Endothelial cell (in vitro differentiated cells): ENCODE data around the gene TDRD1. TPM values are rescaled to one million over a fixed set of nuclear protein-coding genes. Genes with fewer than 3 reads are reported as not detected.

Experiments used
- DNase-seq: peaks from one replicate; pipeline ENCODE4 v3.0.0; 2021; ENCODE audit warnings: low spot score
- H3K27ac Mint-ChIP-seq: one replicate; pipeline ENCODE4 v1.8.0; 2021; ENCODE audit warnings: mixed read lengths, inconsistent platforms; ENCODE audit not compliant: unreplicated experiment
- H3K27me3 Mint-ChIP-seq: one replicate; pipeline ENCODE4 v1.8.0; 2021; ENCODE audit warnings: mild to moderate bottlenecking, moderate library complexity, mixed read lengths, inconsistent platforms; ENCODE audit not compliant: unreplicated experiment
- H3K36me3 Mint-ChIP-seq: one replicate; pipeline ENCODE4 v1.8.0; 2021; ENCODE audit warnings: mild to moderate bottlenecking, low read depth, mixed read lengths, inconsistent platforms; ENCODE audit not compliant: unreplicated experiment
- H3K4me1 Mint-ChIP-seq: one replicate; pipeline ENCODE4 v1.8.0; 2021; ENCODE audit warnings: mild to moderate bottlenecking, mixed read lengths, inconsistent platforms; ENCODE audit not compliant: unreplicated experiment
- H3K4me3 Mint-ChIP-seq: one replicate; pipeline ENCODE4 v1.8.0; 2021; ENCODE audit warnings: mild to moderate bottlenecking, mixed read lengths, inconsistent platforms; ENCODE audit not compliant: unreplicated experiment
- H3K9me3 Mint-ChIP-seq: one replicate; pipeline ENCODE4 v1.8.0; 2021; ENCODE audit warnings: mixed read lengths, inconsistent platforms; ENCODE audit not compliant: unreplicated experiment
- total RNA-seq: library from RNA; stranded (reverse); fragmentation: NEBNext Ultra II Directional; extraction: Animal tissue kit (Norgen Biotek cat#: 25700); gene quantifications from one replicate; pipeline ENCODE4 v1.2.1, GENCODE V29; 2021; ENCODE audit not compliant: unreplicated experiment
- TF ChIP-seq, protein P1 (sequence below): fragments of 200-600 bp; sonication (generic); IDR thresholded peaks from one replicate; pipeline ENCODE4 v1.5.0; 2021; ENCODE audit warnings: antibody characterized with exemption; ENCODE audit not compliant: unreplicated experiment

TDRD1 gene
- total RNA-seq, 1 donor from 2014 or later = 0.18 TPM

DNA sequence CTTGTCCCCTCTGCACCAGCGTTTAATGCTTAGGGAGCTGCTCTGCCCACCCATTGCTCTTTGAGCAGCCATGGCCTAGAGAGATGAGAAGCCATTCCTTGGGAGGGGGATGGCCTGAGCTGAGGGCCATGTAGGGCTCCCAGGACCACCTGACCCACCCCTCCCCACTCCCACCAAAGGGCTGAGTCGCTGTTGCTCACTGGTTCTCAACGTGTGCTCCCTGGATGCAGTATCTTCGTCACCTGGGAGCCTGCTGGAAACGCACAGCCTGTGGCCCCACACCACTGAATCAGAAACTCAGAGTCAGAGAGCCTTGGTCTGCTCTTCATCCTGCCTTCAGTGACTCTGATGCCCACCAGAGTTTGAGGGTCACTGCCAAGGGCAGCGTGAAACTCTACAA is 96.9 kb downstream of the TDRD1 start:
- no peaks in the 10 kb centered on the region for H3K36me3 Mint-ChIP-seq
- H3K4me1 Mint-ChIP-seq = peaks cover 10% of the 10 kb centered on the region
- TF ChIP-seq, protein P1, sequence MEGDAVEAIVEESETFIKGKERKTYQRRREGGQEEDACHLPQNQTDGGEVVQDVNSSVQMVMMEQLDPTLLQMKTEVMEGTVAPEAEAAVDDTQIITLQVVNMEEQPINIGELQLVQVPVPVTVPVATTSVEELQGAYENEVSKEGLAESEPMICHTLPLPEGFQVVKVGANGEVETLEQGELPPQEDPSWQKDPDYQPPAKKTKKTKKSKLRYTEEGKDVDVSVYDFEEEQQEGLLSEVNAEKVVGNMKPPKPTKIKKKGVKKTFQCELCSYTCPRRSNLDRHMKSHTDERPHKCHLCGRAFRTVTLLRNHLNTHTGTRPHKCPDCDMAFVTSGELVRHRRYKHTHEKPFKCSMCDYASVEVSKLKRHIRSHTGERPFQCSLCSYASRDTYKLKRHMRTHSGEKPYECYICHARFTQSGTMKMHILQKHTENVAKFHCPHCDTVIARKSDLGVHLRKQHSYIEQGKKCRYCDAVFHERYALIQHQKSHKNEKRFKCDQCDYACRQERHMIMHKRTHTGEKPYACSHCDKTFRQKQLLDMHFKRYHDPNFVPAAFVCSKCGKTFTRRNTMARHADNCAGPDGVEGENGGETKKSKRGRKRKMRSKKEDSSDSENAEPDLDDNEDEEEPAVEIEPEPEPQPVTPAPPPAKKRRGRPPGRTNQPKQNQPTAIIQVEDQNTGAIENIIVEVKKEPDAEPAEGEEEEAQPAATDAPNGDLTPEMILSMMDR = no peak
- no peak overlapping the region for H3K4me3 Mint-ChIP-seq
- no peaks in the 10 kb centered on the region for H3K9me3 Mint-ChIP-seq
- H3K27ac Mint-ChIP-seq = no peak overlapping the region
- peaks cover 4% of the 10 kb centered on the region for H3K27me3 Mint-ChIP-seq
- DNase-seq = no peak

DNA sequence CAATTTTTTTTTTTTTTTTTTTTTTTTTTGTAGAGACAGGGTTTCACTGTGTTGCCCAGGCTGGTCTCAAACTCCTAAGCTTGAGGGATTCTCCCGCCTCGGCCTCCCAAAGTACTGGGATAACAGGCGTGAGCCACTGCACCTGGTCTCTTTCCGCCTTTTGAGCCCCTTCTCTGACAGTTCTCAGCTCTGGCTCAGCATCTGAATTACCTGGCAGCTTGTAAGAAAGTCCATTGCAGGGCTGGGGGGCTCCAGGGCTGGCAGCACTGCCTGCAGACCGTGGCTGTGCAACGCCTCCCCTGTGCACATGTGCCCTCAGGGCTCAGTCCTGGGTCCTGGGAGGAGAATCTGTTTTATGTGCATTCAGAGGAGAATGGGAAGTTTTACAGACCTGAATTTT is 97.5 kb downstream of the TDRD1 start:
- Mint-ChIP-seq H3K4me3 (no peak overlapping the region), H3K36me3 (no peaks in the 10 kb centered on the region), H3K27ac (no peak overlapping the region), H3K9me3 (no peaks in the 10 kb centered on the region), H3K4me1 (peaks cover 10% of the 10 kb centered on the region), H3K27me3 (peaks cover 4% of the 10 kb centered on the region)
- no peak for DNase-seq
- TF ChIP-seq, protein P1 = no peak

DNA sequence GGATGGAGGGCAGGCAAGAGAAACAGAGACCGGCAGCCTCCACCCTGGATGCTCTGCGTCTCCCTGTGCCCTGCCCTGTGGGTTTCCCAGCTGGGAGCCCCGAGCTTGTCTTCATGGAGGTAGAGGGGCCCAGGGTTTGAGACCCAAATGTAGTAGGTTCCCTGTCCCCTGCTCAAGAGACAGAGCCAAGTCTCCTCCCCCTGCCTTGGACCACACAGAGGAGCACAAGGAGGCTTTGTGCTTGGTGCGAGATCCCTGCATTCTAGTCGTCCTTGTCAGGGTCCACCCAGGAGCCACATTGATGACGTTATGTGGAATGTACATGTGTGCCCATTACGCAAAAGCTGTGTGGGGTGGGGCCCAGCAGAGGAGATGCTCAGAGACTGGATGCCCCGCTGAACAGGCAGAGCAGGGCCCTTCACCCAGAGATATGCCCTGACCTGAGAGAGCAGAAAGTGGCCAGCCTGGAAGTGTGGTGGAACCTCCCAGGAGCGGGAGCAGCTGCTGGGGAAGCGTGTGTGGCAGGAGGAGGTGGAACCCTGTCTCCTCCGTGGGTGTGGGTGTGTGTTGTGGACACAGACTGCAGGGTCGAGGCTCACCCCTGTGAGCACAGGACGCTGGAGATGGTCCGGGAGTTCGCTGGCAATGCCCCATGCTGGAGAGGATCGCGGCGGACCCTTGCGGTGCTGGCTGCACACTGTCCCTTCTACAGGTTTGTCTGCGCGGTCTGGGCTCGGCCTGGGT is 99.2 kb downstream of the TDRD1 start:
- Mint-ChIP-seq H3K9me3 (no peaks in the 10 kb centered on the region), H3K36me3 (no peaks in the 10 kb centered on the region), H3K4me3 (no peak overlapping the region), H3K4me1 (peaks cover 10% of the 10 kb centered on the region), H3K27ac (no peak overlapping the region), H3K27me3 (peaks cover 4% of the 10 kb centered on the region)
- TF ChIP-seq, protein P1 = no peak
- no peak for DNase-seq

DNA sequence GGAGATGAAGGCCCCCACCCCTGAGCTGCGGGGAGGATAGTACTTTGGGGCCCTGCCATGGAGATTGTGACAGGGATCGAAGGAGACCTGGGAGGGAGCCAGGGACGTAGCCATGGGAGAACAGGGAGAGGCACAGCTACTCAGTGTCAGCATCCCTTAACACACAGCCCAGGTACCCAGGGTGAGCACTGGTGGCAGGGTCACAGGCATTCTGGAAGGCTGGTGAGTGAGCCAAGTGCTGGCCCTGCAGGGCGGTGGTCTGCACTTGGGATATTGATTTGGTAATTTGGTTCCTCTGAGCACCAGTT is 99.7 kb downstream of the TDRD1 start:
- Mint-ChIP-seq H3K4me3 (no peak overlapping the region), H3K27me3 (peaks cover 3% of the 10 kb centered on the region), H3K4me1 (peaks cover 8% of the 10 kb centered on the region), H3K27ac (no peak overlapping the region), H3K36me3 (no peaks in the 10 kb centered on the region), H3K9me3 (no peaks in the 10 kb centered on the region)
- TF ChIP-seq, protein P1 = no peak
- no peak for DNase-seq

DNA sequence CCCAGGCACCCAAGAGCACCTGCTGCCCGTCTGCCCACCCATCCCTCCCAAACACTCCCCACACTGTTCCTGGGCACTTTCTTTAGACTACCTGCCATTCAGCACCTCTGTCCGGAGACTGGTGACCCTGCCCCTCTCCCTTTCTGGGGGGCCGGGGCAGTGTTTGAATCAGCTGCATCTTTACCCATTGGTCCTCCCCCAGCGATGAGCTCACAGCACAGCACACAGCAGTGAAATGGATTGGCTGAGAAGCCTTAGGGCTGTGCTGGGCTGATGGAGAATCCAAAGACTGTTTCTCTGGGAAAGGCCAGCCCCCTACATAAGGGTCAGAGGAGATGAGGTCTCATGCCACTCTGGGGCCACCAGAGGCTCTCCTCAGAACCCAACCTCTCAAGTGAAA is 100.1 kb downstream of the TDRD1 start:
- Mint-ChIP-seq H3K4me1 (peaks cover 4% of the 10 kb centered on the region), H3K27ac (no peak overlapping the region), H3K27me3 (peaks cover 2% of the 10 kb centered on the region), H3K36me3 (no peaks in the 10 kb centered on the region), H3K4me3 (no peak overlapping the region), H3K9me3 (no peaks in the 10 kb centered on the region)
- TF ChIP-seq, protein P1 = no peak
- no peak for DNase-seq
